Right kidney (tissue), 1 donor: ENCODE measurements around the gene ARMC9.
"Not testable (repeated sequence)": the region's sequence is repeated elsewhere in the genome, so short reads cannot be mapped to it uniquely, and the experiment has no call there.

Source experiments
- DNase-seq: peaks from one replicate; pipeline ENCODE4 v3.0.0-alpha.2; 2016

The ARMC9 gene

GRCh38 chr2:231364961-231365810 is 166.8 kb downstream of the ARMC9 start:
- peak; percentile 34 for DNase-seq

- no peak for DNase-seq
Measured at GRCh38 chr2:231367178-231367577, 168.7 kb downstream of the ARMC9 start.

- DNase-seq = no peak
Measured at GRCh38 chr2:231369580-231370428, 171.4 kb downstream of the ARMC9 start.

GRCh38 chr2:231370429-231370748 is 172.0 kb downstream of the ARMC9 start:
- DNase-seq = no peak

GRCh38 chr2:231370749-231371429 is 172.5 kb downstream of the ARMC9 start:
- DNase-seq = no peak

GRCh38 chr2:231371430-231372054 is 173.1 kb downstream of the ARMC9 start:
- no peak for DNase-seq

- no peak for DNase-seq
Measured at GRCh38 chr2:231372326-231372725, 173.9 kb downstream of the ARMC9 start.

GRCh38 chr2:231373184-231373583 is 174.8 kb downstream of the ARMC9 start:
- DNase-seq = no peak

GRCh38 chr2:231373786-231374349 is 175.4 kb downstream of the ARMC9 start:
- DNase-seq = no peak

GRCh38 chr2:231374771-231375170 is 176.3 kb downstream of the ARMC9 start:
- no peak for DNase-seq

GRCh38 chr2:231375994-231376615 is 177.7 kb downstream of the ARMC9 start:
- DNase-seq = not testable (repeated sequence)

GRCh38 chr2:231376857-231377256 is 178.4 kb downstream of the ARMC9 start:
- DNase-seq = no peak

- no peak for DNase-seq
Measured at GRCh38 chr2:231378026-231378722, 179.7 kb downstream of the ARMC9 start.

- DNase-seq = no peak
Measured at GRCh38 chr2:231379266-231380215, 181.1 kb downstream of the ARMC9 start.

GRCh38 chr2:231380307-231380706 is 181.9 kb downstream of the ARMC9 start:
- DNase-seq = no peak

- no peak for DNase-seq
Measured at GRCh38 chr2:231380991-231381847, 182.8 kb downstream of the ARMC9 start.

- DNase-seq = no peak
Measured at GRCh38 chr2:231382116-231382515, 183.7 kb downstream of the ARMC9 start.

- DNase-seq = no peak
Measured at GRCh38 chr2:231383416-231384108, 185.1 kb downstream of the ARMC9 start.
